HFF-Myc (cell line): ENCODE data around the gene PRF1.

ENCODE experiments used
- DNase-seq: peaks from one replicate; pipeline ENCODE4 v3.0.0-alpha.2; 2011; ENCODE audit warnings: low read depth; ENCODE audit errors: extremely low read depth
- H3K4me3 ChIP-seq: replicated peaks from 2 replicates; pipeline ENCODE4 v1.5.1; 2011; ENCODE audit warnings: low read depth, mild to moderate bottlenecking, control low read depth, low read length
- CTCF ChIP-seq: IDR thresholded peaks from 2 replicates; pipeline ENCODE4 v1.5.1; 2012; ENCODE audit warnings: mild to moderate bottlenecking, low read depth, low read length, control low read depth; ENCODE audit errors: missing control alignments

PRF1 gene

GRCh38 chr10:70588255-70588654 lies 14.3 kb downstream of the PRF1 start:
- TF ChIP-seq CTCF, result no peak
- DNase-seq, result no peak
- H3K4me3 ChIP-seq, result no peak overlapping the region

GRCh38 chr10:70587045-70587658 lies 15.4 kb downstream of the PRF1 start:
- DNase-seq, result no peak
- no peak overlapping the region for H3K4me3 ChIP-seq
- no peak for TF ChIP-seq CTCF

GRCh38 chr10:70586348-70586930 lies 16.1 kb downstream of the PRF1 start:
- H3K4me3 ChIP-seq, result no peak overlapping the region
- no peak for TF ChIP-seq CTCF
- DNase-seq, result no peak

- no peak overlapping the region for H3K4me3 ChIP-seq
- TF ChIP-seq CTCF, result no peak
- no peak for DNase-seq
Measured at GRCh38 chr10:70585578-70586169, 16.9 kb downstream of the PRF1 start.

GRCh38 chr10:70584909-70585544 lies 17.5 kb downstream of the PRF1 start:
- no peak for DNase-seq
- no peak overlapping the region for H3K4me3 ChIP-seq
- no peak for TF ChIP-seq CTCF

GRCh38 chr10:70584366-70584765 lies 18.2 kb downstream of the PRF1 start:
- no peak for DNase-seq
- no peak overlapping the region for H3K4me3 ChIP-seq
- no peak for TF ChIP-seq CTCF
